ENCODE measurements around the gene TAAR8.

DNA sequence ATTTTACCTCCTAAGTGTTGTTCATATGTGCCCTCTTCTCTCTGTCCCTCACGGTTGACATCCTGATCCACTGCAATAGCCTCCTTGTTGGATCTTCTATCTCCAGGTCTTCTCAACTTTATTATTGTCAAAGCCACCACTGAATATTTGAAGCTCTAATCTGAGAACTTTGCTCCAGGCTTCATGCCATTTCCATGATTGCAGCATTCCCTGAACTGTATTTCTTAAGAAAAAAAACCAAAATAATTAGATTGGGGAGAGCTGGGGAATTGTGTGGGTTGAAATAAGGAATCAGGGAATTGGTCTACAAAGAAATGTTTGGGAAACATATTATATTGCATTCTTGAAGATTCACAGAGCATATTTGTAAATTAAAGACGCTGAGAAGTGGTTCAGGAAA lies 37.1 kb upstream of the TAAR8 start:
- TF ChIP-seq, protein P1, sequence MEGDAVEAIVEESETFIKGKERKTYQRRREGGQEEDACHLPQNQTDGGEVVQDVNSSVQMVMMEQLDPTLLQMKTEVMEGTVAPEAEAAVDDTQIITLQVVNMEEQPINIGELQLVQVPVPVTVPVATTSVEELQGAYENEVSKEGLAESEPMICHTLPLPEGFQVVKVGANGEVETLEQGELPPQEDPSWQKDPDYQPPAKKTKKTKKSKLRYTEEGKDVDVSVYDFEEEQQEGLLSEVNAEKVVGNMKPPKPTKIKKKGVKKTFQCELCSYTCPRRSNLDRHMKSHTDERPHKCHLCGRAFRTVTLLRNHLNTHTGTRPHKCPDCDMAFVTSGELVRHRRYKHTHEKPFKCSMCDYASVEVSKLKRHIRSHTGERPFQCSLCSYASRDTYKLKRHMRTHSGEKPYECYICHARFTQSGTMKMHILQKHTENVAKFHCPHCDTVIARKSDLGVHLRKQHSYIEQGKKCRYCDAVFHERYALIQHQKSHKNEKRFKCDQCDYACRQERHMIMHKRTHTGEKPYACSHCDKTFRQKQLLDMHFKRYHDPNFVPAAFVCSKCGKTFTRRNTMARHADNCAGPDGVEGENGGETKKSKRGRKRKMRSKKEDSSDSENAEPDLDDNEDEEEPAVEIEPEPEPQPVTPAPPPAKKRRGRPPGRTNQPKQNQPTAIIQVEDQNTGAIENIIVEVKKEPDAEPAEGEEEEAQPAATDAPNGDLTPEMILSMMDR (IDR thresholded peaks at IDR 0.05): no peak
- no peak for TF ChIP-seq POLR2A (IDR thresholded peaks at IDR 0.05)
